ENCODE data around the gene SGIP1. TPM values are rescaled to one million over a fixed set of nuclear protein-coding genes. Genes with fewer than 3 reads are reported as not detected.

SGIP1 gene
- total and polyA plus RNA-seq, 2 of the 4 experiments (the other 2 are of a cell fraction): 27.1 to 42.7 TPM

GRCh38 chr1:66761221-66761620, 227.3 kb downstream of the SGIP1 start:
- Histone ChIP-seq H2BK120ac (ENCODE audit: low read depth, low read length) (no peak overlapping the region), H3K4ac (ENCODE audit: low read depth, low read length) (no peak overlapping the region), H2AK5ac (ENCODE audit: low read depth, low read length) (no peak overlapping the region), H3K9me1 (ENCODE audit: insufficient read depth, low read length) (no peaks in the 10 kb centered on the region), H4K5ac (ENCODE audit: low read depth, low read length) (no peak overlapping the region), H3K9me3 (ENCODE audit: control insufficient read depth, insufficient read depth, low read length) (no peaks in the 10 kb centered on the region), H2AFZ (replicated peaks; ENCODE audit: low read length, poor library complexity) (no peak overlapping the region), H3K4me3 (ENCODE audit: insufficient read depth, low read depth, low read length) (no peak overlapping the region), H3K18ac (ENCODE audit: low read depth, low read length) (no peak overlapping the region), H3K27me3 (ENCODE audit: control insufficient read depth, insufficient read depth, low read length) (no peaks in the 10 kb centered on the region), H2BK20ac (ENCODE audit: low read depth, low read length) (no peak overlapping the region), H4K20me1 (ENCODE audit: insufficient read depth, low read length) (no peaks in the 10 kb centered on the region), H3K4me2 (ENCODE audit: low read depth, low read length) (no peak overlapping the region), H3K56ac (ENCODE audit: extremely low read depth, insufficient read depth, low read length) (no peak overlapping the region), H3K79me1 (ENCODE audit: low read depth in 1 of 2, low read length in 2 of 2) (no peaks in the 10 kb centered on the region), H3K23ac (ENCODE audit: low read depth, low read length) (no peak overlapping the region), H3K4me1 (ENCODE audit: control insufficient read depth, insufficient read depth, low read length) (no peaks in the 10 kb centered on the region), H4K8ac (ENCODE audit: low read depth in 2 of 2, low read length in 2 of 2) (no peak overlapping the region), H3K14ac (replicated peaks; ENCODE audit: low read depth, low read length) (no peak overlapping the region), H3K9ac (ENCODE audit: low read depth, low read length) (no peak overlapping the region), H4K91ac (ENCODE audit: insufficient read depth, low read depth, low read length) (no peak overlapping the region), H2BK5ac (ENCODE audit: low read depth, low read length, poor library complexity, severe bottlenecking) (no peak overlapping the region), H3K27ac (ENCODE audit: insufficient read depth, low read length) (no peak overlapping the region), H2AK9ac (replicated peaks; ENCODE audit: low read depth, low read length, poor library complexity) (peak overlapping the region; percentile 33), H2BK15ac (ENCODE audit: low read depth, low read length) (no peak overlapping the region), H3K36me3 (ENCODE audit: control insufficient read depth, insufficient read depth, low read length) (no peaks in the 10 kb centered on the region)
- POLR2A ChIA-PET (ENCODE audit: unreplicated experiment): no interaction called here
- no CpG with 5 or more reads among the region's 2 CpGs for WGBS, 2 experiments (ENCODE audit: extremely low coverage in 2 of 2, insufficient read length in 1 of 2)
- ATAC-seq (ENCODE audit: low read depth) (0 out of 2 replicates have a peak, but pooled peaks have one; percentile 42), DNase-seq (peak; percentile 23)
- in situ Hi-C loops (cut with MboI; ENCODE audit: low sequenced_read_pairs) (loop anchor here (5.0 to 25.0 kb wide), 2 partner anchors 386 to 726 kb away; no protein-coding TSS in a partner anchor), dilution Hi-C loops (cut with HindIII; ENCODE audit: low sequenced_read_pairs, unreplicated experiment) (no loop called here), intact Hi-C loops (cut with micrococcal nuclease) (no loop called here)
- no TSS peak for BruUV-seq (replicated peaks)
- CTCF ChIA-PET: interaction anchor here (0.6 kb wide), 2 partner anchors 112 to 1560 kb away, joined by 3 to 5 read pairs; no protein-coding TSS in a partner anchor
- no peak for TF ChIP-seq POLR2A (IDR thresholded peaks at IDR 0.05; ENCODE audit: low read depth, low read length)
- no peak for TF ChIP-seq CEBPB (IDR thresholded peaks at IDR 0.05; ENCODE audit: low read depth, low read length)
- no peak for TF ChIP-seq NFE2L2 (IDR thresholded peaks at IDR 0.05; ENCODE audit: low read depth, low read length)
- TF ChIP-seq RFX5 (IDR thresholded peaks at IDR 0.05; ENCODE audit: low read depth, low read length): no peak
- TF ChIP-seq RAD21 (IDR thresholded peaks at IDR 0.05; ENCODE audit: low read length): no peak
- no peak for TF ChIP-seq CTCF (conservative IDR thresholded peaks at IDR 0.05; ENCODE audit: low read depth, low read length)
- no peak for TF ChIP-seq MAZ (IDR thresholded peaks at IDR 0.05; ENCODE audit: borderline replicate concordance, low read depth, low read length)
- TF ChIP-seq MXI1 (IDR thresholded peaks at IDR 0.05; ENCODE audit: borderline replicate concordance, low read depth, low read length): no peak
- TF ChIP-seq MAFK (IDR thresholded peaks at IDR 0.05; ENCODE audit: low read depth, low read length): no peak
- TF ChIP-seq RCOR1 (IDR thresholded peaks at IDR 0.05; ENCODE audit: insufficient replicate concordance, low read length): no peak
- no peak for TF ChIP-seq BHLHE40 (IDR thresholded peaks at IDR 0.05; ENCODE audit: low read depth, low read length)
- TF ChIP-seq ELK1 (IDR thresholded peaks at IDR 0.05; ENCODE audit: borderline replicate concordance, low read depth, low read length): no peak
- TF ChIP-seq SMC3 (IDR thresholded peaks at IDR 0.05; ENCODE audit: low read depth, low read length): no peak
- no peak for TF ChIP-seq CHD1 (IDR thresholded peaks at IDR 0.05; ENCODE audit: low read depth, low read length)
- TF ChIP-seq USF2 (IDR thresholded peaks at IDR 0.05; ENCODE audit: low read depth, low read length): no peak
- TF ChIP-seq FOS (IDR thresholded peaks at IDR 0.05; ENCODE audit: low read depth, low read length): no peak

Data from IMR-90 (cell line).